GM19468 (cell line): ENCODE data around the gene ANO7.

Experiments
- ATAC-seq: cut with Tn5 transposase; IDR thresholded peaks from one replicate; pipeline ENCODE4 v1.9.1; 2021; ENCODE audit warnings: mild to moderate bottlenecking, moderate library complexity, moderate number of reproducible peaks; ENCODE audit not compliant: unreplicated experiment; ENCODE audit errors: extremely low read depth

ANO7 gene

DNA sequence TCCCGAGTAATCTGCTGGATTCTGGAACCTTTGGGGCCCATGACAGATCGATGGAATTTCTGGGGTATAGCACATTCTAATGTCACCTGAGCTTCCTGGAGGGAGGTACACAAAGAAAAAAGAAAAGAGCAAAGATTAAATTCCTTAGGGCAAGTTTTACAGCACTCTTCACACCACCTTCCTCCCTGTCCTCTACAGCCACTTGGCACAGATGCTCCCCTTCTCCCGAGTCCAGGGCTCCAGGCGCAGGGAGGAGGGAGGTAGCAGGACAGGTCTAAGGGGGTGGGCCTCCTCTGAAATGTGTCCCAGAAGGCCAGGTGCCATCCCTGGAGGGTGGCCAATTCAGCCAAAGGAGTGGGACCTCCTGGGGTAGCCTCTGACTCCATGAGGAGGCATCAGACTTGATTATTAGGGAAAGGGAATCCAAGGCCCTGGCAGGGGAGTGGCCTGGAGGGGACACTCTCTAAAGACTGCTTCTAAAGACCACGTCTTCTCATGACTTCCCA, 50.3 kb downstream of the ANO7 start:
- ATAC-seq: no peak

GRCh38 chr2:241239552-241240202, 51.2 kb downstream of the ANO7 start:
- ATAC-seq: no peak

- no peak for ATAC-seq
These were observed 52.0 kb downstream of the ANO7 start for GRCh38 chr2:241240320-241241004.

GRCh38 chr2:241241669-241242068, 53.2 kb downstream of the ANO7 start:
- no peak for ATAC-seq

GRCh38 chr2:241242306-241242705, 53.8 kb downstream of the ANO7 start:
- ATAC-seq: no peak

GRCh38 chr2:241244368-241244767, 55.9 kb downstream of the ANO7 start:
- no peak for ATAC-seq

DNA sequence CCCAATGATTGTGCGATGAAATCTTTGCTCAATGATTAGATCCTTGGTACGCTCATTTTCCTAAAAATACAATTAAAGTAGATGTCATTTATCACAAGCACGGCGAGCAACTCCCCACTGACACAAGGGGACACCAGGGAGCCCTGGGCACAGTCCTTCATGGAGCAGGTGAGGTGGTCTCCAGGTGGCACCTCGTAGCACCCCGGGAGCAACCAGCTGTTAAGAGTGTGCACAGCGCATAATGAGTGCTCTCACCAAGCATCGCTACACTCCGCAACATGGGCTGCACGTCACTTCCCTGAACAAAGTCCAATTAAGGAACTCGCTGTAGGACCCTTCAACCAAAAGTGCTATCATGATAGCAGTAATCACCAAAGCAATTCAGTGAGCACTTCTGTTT, 59.8 kb downstream of the ANO7 start:
- no peak for ATAC-seq

GRCh38 chr2:241248897-241249296, 60.4 kb downstream of the ANO7 start:
- no peak for ATAC-seq

- no peak for ATAC-seq
These were observed 61.2 kb downstream of the ANO7 start for GRCh38 chr2:241249654-241250053.

DNA sequence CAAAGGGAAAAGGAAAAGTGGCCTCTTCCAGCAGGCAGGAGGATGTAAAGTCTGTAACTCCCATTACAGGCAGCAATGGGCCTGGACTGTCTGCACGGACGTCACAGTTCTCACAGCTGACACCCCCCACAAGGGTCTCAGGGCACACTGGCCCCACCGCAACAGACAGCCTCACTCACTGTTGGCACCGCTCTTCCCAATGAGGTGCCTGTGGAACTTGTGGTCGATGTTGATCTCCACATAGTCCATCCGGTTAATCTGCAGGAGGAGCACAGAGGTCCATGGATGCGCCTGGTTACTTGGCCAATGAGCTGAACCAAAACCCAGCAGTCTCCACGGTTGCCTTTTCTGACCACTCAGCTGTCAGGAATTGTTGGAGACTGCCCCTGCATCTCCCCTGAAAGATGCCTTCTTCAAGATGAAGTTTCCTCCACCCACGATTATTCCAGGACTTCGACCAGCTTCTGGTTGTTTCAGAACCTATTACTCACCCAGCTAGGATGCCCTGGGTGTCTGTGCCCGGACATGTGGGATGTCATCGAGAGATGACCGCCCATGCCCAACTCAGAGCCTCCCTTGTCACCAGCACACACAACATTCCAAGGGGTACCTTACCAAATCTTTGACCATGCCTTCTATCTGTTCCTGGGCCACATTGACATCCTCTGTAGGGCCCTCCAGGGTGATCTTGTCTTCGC, 64.5 kb downstream of the ANO7 start:
- no peak for ATAC-seq

DNA sequence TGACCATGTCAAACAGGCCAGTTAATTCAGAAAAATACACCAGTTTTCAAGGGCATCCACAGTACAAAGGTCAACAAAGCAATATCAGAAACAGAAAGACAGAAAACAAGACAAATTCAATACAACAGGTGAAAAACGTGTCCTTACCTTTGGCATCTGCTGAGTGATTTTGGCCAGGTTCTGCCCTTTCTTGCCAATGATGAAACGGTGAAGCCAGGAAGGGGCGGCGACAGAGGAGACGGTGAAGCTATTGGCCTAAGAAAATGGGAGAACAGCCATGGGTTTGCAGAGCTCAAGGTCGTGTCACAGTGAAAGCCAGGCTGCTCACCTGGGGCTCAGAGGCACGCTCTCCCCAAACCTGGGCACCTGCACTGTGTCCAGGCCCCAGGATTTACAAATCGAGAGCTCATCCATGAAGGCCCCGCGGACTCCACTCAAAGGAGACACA, 66.5 kb downstream of the ANO7 start:
- no peak for ATAC-seq

GRCh38 chr2:241255542-241256167, 67.2 kb downstream of the ANO7 start:
- ATAC-seq: no peak

- ATAC-seq: no peak
These were observed 67.7 kb downstream of the ANO7 start for GRCh38 chr2:241256168-241256545.

- no peak for ATAC-seq
These were observed 69.0 kb downstream of the ANO7 start for GRCh38 chr2:241257419-241258032.

DNA sequence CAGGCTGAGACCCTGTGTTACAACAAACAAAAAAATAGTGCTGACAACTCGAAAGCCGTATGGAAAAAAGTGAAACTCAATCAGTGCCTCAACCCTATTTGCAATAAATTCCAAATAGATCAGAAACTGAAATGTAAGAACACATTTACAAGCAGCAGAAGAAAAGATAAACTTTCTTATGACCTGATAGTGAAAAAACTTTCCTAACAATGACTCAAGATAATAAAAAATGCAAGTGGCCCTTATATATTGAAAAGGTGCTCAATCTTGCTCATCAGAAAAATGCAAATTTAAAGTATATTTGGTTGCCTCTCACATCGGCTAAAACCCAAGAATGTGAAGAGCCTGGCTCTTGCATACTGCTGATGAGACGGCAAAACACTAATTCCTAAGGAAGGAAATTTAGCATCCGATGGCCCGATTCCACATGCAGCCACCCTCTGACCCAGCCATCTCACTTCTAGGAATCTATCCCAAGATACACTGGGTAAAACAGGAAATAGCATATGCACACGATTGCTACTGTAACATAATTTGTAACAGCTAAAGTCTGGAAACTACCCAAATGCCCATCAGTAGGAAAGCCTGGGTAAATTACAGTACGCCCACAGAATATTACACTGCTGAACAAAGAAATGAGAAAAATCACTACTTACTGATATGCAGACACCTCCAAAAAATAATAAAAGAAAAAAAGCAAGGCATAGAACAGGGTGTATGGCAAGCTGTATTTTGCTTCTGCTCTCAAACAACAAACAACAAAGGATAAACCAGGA, 70.2 kb downstream of the ANO7 start:
- no peak for ATAC-seq

DNA sequence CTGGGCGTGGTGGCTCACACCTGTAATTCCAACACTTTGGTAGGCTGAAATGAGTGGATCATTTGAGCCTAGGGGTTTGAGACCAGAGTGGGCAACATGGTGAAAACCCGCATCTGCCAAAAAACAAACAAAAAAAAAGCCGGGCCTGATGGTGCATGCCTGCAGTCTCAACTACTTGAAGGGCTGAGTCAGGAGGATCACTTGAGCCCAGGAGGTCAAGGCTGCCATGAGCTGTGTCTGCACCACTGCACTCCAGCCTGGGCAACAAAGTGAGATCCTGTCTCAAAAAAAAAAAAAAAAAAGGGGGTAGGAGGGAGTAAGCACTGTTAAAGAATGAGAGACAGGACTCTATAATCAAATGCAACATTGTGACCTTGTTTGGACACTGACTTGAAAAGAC, 72.4 kb downstream of the ANO7 start:
- ATAC-seq: no peak

- ATAC-seq: no peak
These were observed 73.2 kb downstream of the ANO7 start for GRCh38 chr2:241261628-241262027.

DNA sequence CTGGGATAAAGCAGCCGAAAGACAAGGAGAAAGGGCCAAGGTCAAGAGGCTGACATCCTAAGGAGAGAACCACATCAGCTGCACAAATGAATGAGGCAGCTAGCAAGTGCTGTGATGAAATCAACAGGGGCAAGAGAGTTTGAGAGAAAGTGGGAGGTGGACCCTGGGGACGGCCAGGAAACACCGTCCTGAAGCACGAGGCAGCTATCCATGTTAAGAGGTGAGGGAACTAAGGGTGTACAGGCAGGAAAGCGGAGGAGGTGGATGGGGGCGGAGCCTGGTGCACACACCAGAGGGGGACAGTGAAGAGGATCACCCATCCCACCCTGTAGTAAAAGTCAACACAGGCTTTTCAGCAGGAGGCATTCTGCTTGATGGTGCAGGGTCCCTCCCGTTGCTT, 74.6 kb downstream of the ANO7 start:
- ATAC-seq: no peak

GRCh38 chr2:241265506-241265905, 77.0 kb downstream of the ANO7 start:
- ATAC-seq: no peak
